Endothelial cell of umbilical vein (primary cell): ENCODE measurements around the gene AKAP6. TPM values are rescaled to one million over a fixed set of nuclear protein-coding genes. Genes with fewer than 3 reads are reported as not detected.
"Not testable (repeated sequence)": the region's sequence is repeated elsewhere in the genome, so short reads cannot be mapped to it uniquely, and the experiment has no call there.

Experiments
- BruUV-seq: library from RNA; stranded (reverse); fragments of 400-500 nt; replicated peaks from 2 replicates; lab custom pipeline; 2021; lab: Mats Ljungman, UMichigan
- CTCF ChIA-PET: fragments of 300-600, 350-600 bp; sonication (Branson Sonifier 250); formaldehyde crosslinking; loops from one replicate; lab custom pipeline; 2021; ENCODE audit warnings: antibody characterized with exemption, inconsistent platforms; lab: Charles Lee
- POLR2A ChIA-PET: fragments of 300-600, 350-600 bp; sonication (Branson Sonifier 250); formaldehyde crosslinking; loops from one replicate; lab custom pipeline; 2021; ENCODE audit warnings: antibody characterized with exemption, inconsistent platforms; lab: Charles Lee
- DNase-seq: peaks from one replicate; pipeline ENCODE4 v3.0.0-alpha.2; 2011; ENCODE audit warnings: low read depth, low spot score
- FAIRE-seq: peaks from 2 replicates; lab custom pipeline; 2011; peaks lifted over from hg19 to GRCh38; lab: Jason Lieb, UNC
- H2AFZ ChIP-seq: 2 replicates; pipeline ENCODE4 v1.6.0; 2012; ENCODE audit warnings: low read depth, low read length, control low read depth, inconsistent platforms
- H3K27ac ChIP-seq: 2 replicates; pipeline ENCODE4 v1.5.1; 2011; ENCODE audit warnings: low read depth, mild to moderate bottlenecking, control low read depth, low read length, moderate library complexity; ENCODE audit not compliant: insufficient read depth
- H3K27me3 ChIP-seq, 2 experiments: 2 replicates each; pipeline versions ENCODE4 v1.6.0 to v1.6.1; 2011; ENCODE audit warnings: low read length in 2 of 2, mixed read lengths in 1 of 2; ENCODE audit not compliant: control insufficient read depth in 2 of 2, insufficient read depth in 2 of 2
- H3K36me3 ChIP-seq, 2 experiments: 2 replicates in 1 of 2; 3 replicates in 1 of 2; pipeline ENCODE4 v1.5.1; 2011; ENCODE audit warnings: low read length in 2 of 2, mild to moderate bottlenecking in 1 of 2, moderate library complexity in 1 of 2; ENCODE audit not compliant: control insufficient read depth in 2 of 2, insufficient read depth in 2 of 2; ENCODE audit errors: extremely low read depth in 1 of 2
- H3K4me1 ChIP-seq: 3 replicates; pipeline ENCODE4 v1.5.1; 2011; ENCODE audit warnings: mild to moderate bottlenecking, low read length; ENCODE audit not compliant: control insufficient read depth, insufficient read depth; ENCODE audit errors: extremely low read depth
- H3K4me2 ChIP-seq: 2 replicates; pipeline ENCODE4 v1.6.1; 2011; ENCODE audit warnings: low read length, control low read depth, mixed read lengths; ENCODE audit not compliant: insufficient read depth
- H3K4me3 ChIP-seq, 3 experiments: fragments of 200-600 bp in 1 of 3; sonication (generic), shearing (Covaris generic) in 1 of 3; replicated peaks in 1 of 3; 2 replicates each; pipeline ENCODE4 v1.5.1; 2011 to 2016; ENCODE audit warnings: control low read depth in 3 of 3, low read length in 3 of 3, mild to moderate bottlenecking in 2 of 3, inconsistent platforms in 1 of 3, low read depth in 1 of 3, moderate library complexity in 1 of 3; ENCODE audit not compliant: insufficient read depth in 1 of 3
- H3K79me2 ChIP-seq: 2 replicates; pipeline ENCODE4 v1.6.0; 2012; ENCODE audit warnings: low read length, inconsistent platforms; ENCODE audit not compliant: control insufficient read depth, insufficient read depth
- H3K9ac ChIP-seq: replicated peaks from 2 replicates; pipeline ENCODE3; 2011; ENCODE audit warnings: low read length, control low read depth; ENCODE audit not compliant: insufficient read depth; ENCODE audit errors: extremely low read depth
- H3K9me1 ChIP-seq: replicated peaks from 3 replicates; pipeline ENCODE4 v1.6.0; 2011; ENCODE audit warnings: mild to moderate bottlenecking, low read length; ENCODE audit not compliant: control insufficient read depth, insufficient read depth; ENCODE audit errors: extremely low read depth
- H3K9me3 ChIP-seq: replicated peaks from 2 replicates; pipeline ENCODE4 v1.5.1; 2012; ENCODE audit warnings: low read length, inconsistent platforms; ENCODE audit not compliant: control insufficient read depth, insufficient read depth
- H4K20me1 ChIP-seq: replicated peaks from 2 replicates; pipeline ENCODE3; 2011; ENCODE audit warnings: mild to moderate bottlenecking, low read length; ENCODE audit not compliant: control insufficient read depth, insufficient read depth; ENCODE audit errors: extremely low read depth
- EZH2 ChIP-seq: IDR thresholded peaks from 2 replicates; pipeline ENCODE4 v1.6.1; 2012; ENCODE audit warnings: borderline replicate concordance, low read depth, mild to moderate bottlenecking, moderate library complexity, low read length, inconsistent platforms; ENCODE audit not compliant: severe bottlenecking
- FOS ChIP-seq: IDR thresholded peaks from 2 replicates; pipeline ENCODE4 v1.6.1; 2011; ENCODE audit warnings: mild to moderate bottlenecking, low read length, moderate library complexity, borderline replicate concordance; ENCODE audit not compliant: insufficient read depth
- GATA2 ChIP-seq: IDR thresholded peaks from 2 replicates; pipeline ENCODE4 v1.7.0; 2011; ENCODE audit warnings: low read depth, mild to moderate bottlenecking, moderate library complexity, mixed read lengths, low read length; ENCODE audit not compliant: insufficient read length, insufficient read depth
- JUN ChIP-seq: IDR thresholded peaks from 2 replicates; pipeline ENCODE4 v1.6.1; 2011; ENCODE audit warnings: borderline replicate concordance, low read depth; ENCODE audit not compliant: insufficient read length, insufficient read depth
- MYC ChIP-seq: IDR thresholded peaks from one replicate; pipeline ENCODE4 v1.6.1; 2011; ENCODE audit warnings: mild to moderate bottlenecking, low read depth, low read length
- POLR2A ChIP-seq: IDR thresholded peaks from 2 replicates; pipeline ENCODE4 v1.6.1; 2012; ENCODE audit warnings: low read depth, mild to moderate bottlenecking, control low read depth, low read length
- POLR2AphosphoS5 ChIP-seq: IDR thresholded peaks from 2 replicates; pipeline ENCODE4 v1.6.1; 2012; ENCODE audit warnings: low read depth, mild to moderate bottlenecking, control low read depth, low read length, moderate library complexity; ENCODE audit not compliant: insufficient read depth
- dilution Hi-C: fragments of 300-500 bp; cut with MboI; formaldehyde crosslinking; loops from one replicate; pipeline ENCODE4 v1.15.0; 2019; ENCODE audit warnings: low sequenced_read_pairs; ENCODE audit not compliant: extremely low pct_ligation_motif_present
- intact Hi-C: fragments of 100-400 bp; cut with micrococcal nuclease; formaldehyde crosslinking; loops from one replicate; pipeline ENCODE4 v1.10.0; 2022
- polyA plus RNA-seq, 4 experiments: library from polyadenylated mRNA; depleted of rRNA in 3 of 4; stranded (reverse) in 3 of 4; unstranded in 1 of 4; fragments of >200 nt; gene quantifications; 2 replicates each; pipeline versions ENCODE4 v1.2.1 to v1.2.3, GENCODE V29; 2011 to 2012; ENCODE audit warnings: missing spikeins in 1 of 4
- total RNA-seq: library from RNA; stranded (reverse); gene quantifications from 2 replicates; pipeline ENCODE4 v1.2.3, GENCODE V29; 2021
- TF ChIP-seq, protein P1 (sequence below), 2 donors: IDR thresholded peaks; 1 replicate in 1 of 2; 2 replicates in 1 of 2; pipeline ENCODE4 v1.5.1; 2011; ENCODE audit warnings: low read length in 2 of 2, mild to moderate bottlenecking in 2 of 2, moderate library complexity in 2 of 2, control low read depth in 1 of 2, inconsistent platforms in 1 of 2, low read depth in 1 of 2; ENCODE audit not compliant: insufficient read depth in 1 of 2; ENCODE audit errors: extremely low read depth in 1 of 2
- TF ChIP-seq, protein P2 (sequence below): IDR thresholded peaks from 2 replicates; pipeline ENCODE4 v1.6.1; 2011; ENCODE audit not compliant: insufficient read depth, insufficient read length

Gene AKAP6
- total and polyA plus RNA-seq, 2 donors (not counting 3 experiments of a cell fraction or from before 2014, with no cell fraction given), result 0.03 to 0.49 TPM

DNA sequence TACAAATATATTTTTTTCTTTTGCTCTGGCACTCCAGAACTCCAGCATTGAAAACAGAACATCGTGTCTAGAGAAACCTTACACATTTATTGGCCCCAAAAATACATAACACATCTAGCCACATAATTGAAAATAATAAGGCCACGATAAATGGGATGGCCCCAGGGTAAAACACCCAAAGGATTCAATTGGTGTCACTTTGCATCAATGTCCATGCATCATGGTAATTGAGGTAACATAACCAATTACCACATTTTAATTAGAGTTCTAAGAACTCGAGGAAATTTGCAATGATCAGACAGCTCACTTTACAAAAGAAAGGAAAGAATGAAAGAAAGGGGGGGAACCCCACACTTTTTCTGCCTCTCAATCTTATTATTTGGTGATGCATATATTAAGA is 457.8 kb downstream of the AKAP6 start:
- FAIRE-seq (no peak), DNase-seq (no peak)
- no peak overlapping the region for H3K4me2 ChIP-seq
- no peak overlapping the region for H3K9ac ChIP-seq
- BruUV-seq, result no TSS peak
- H3K27ac ChIP-seq, result no peak overlapping the region
- H3K4me1 ChIP-seq, result no peaks in the 10 kb centered on the region
- dilution Hi-C loops, result no loop called here
- no peak overlapping the region for H3K4me3 ChIP-seq
- no peaks in the 10 kb centered on the region for H3K9me1 ChIP-seq
- H3K9me3 ChIP-seq, result no peaks in the 10 kb centered on the region
- TF ChIP-seq EZH2 (no peak), POLR2AphosphoS5 (no peak), FOS (no peak), POLR2A (no peak), GATA2 (no peak), MYC (no peak), JUN (no peak)
- TF ChIP-seq, protein P1, sequence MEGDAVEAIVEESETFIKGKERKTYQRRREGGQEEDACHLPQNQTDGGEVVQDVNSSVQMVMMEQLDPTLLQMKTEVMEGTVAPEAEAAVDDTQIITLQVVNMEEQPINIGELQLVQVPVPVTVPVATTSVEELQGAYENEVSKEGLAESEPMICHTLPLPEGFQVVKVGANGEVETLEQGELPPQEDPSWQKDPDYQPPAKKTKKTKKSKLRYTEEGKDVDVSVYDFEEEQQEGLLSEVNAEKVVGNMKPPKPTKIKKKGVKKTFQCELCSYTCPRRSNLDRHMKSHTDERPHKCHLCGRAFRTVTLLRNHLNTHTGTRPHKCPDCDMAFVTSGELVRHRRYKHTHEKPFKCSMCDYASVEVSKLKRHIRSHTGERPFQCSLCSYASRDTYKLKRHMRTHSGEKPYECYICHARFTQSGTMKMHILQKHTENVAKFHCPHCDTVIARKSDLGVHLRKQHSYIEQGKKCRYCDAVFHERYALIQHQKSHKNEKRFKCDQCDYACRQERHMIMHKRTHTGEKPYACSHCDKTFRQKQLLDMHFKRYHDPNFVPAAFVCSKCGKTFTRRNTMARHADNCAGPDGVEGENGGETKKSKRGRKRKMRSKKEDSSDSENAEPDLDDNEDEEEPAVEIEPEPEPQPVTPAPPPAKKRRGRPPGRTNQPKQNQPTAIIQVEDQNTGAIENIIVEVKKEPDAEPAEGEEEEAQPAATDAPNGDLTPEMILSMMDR (IDR thresholded peaks at IDR 0.05; ENCODE audit: extremely low read depth in 1 of 2, insufficient read depth in 1 of 2, low read depth in 1 of 2, low read length in 2 of 2), result no peak
- TF ChIP-seq, protein P2, sequence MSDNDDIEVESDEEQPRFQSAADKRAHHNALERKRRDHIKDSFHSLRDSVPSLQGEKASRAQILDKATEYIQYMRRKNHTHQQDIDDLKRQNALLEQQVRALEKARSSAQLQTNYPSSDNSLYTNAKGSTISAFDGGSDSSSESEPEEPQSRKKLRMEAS, result no peak
- ChIA-PET POLR2A (no interaction called here), CTCF (no interaction called here)
- no peaks in the 10 kb centered on the region for H3K79me2 ChIP-seq
- intact Hi-C loops, result no loop called here
- no peaks in the 10 kb centered on the region for H3K27me3 ChIP-seq
- no peak overlapping the region for H2AFZ ChIP-seq
- no peaks in the 10 kb centered on the region for H3K36me3 ChIP-seq
- H4K20me1 ChIP-seq, result no peaks in the 10 kb centered on the region

DNA sequence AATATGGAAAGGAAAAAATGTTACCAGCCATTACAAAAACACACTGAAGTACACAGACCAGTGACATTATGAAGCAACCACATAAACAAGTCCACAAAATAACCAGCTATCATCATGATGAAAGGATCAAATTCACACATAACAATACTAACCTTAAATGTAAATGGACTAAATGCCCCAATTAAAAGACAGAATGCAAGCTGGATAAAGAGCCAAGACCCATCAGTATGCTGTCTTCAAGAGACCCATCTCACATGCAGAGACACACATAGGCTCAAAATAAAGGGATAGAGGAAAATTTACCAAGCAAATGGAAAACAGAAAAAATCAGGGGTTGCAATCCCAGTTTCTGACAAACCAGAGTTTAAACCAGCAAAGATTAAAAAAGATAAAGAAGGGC is 463.9 kb downstream of the AKAP6 start:
- FAIRE-seq, BruUV-seq, H3K9me3 ChIP-seq, H3K9me1 ChIP-seq, H3K4me3 ChIP-seq, dilution Hi-C loops, H3K4me2 ChIP-seq, POLR2A ChIA-PET, H3K27ac ChIP-seq, intact Hi-C loops, H4K20me1 ChIP-seq, H3K27me3 ChIP-seq, H3K36me3 ChIP-seq, H3K9ac ChIP-seq, CTCF ChIA-PET, H3K79me2 ChIP-seq, DNase-seq, H3K4me1 ChIP-seq, H2AFZ ChIP-seq: not testable (repeated sequence)
